Spleen (tissue), 7 donors: Measurements from ENCODE around the gene SLC8A1.

ENCODE experiments used
- POLR2A ChIP-seq, 3 donors: fragments of 450-650 bp; IDR thresholded peaks; one replicate each; pipeline ENCODE4 v1.5.1; 2017; ENCODE audit warnings: antibody characterized with exemption in 3 of 3, mild to moderate bottlenecking in 1 of 3
- POLR2AphosphoS5 ChIP-seq, 3 donors: sonication (generic); formaldehyde crosslinking; IDR thresholded peaks; one replicate each; pipeline ENCODE4 v1.5.1; 2017; ENCODE audit warnings: antibody characterized with exemption in 3 of 3
- TF ChIP-seq, protein P1 (sequence below), 11 experiments: fragments of 200-600 bp in 7 of 11; fragments of 450-650 bp in 4 of 11; sonication (generic) in 4 of 11; IDR thresholded peaks in 8 of 11; conservative IDR thresholded peaks in 3 of 11; 1 replicate in 7 of 11; 2 replicates in 4 of 11; pipeline versions ENCODE4 v1.4.0 to v1.8.0; 2016 to 2021; ENCODE audit warnings: antibody characterized with exemption in 11 of 11, inconsistent platforms in 4 of 11, mild to moderate bottlenecking in 1 of 11
- donor health status: DM: no; HTN: no; CAD: no; lungs with moderate emphysema.
- donor health status: DM: no; HTN: no; CAD: no.
- donor health status: DM: no; HTN: no; CAD: no.

DNA sequence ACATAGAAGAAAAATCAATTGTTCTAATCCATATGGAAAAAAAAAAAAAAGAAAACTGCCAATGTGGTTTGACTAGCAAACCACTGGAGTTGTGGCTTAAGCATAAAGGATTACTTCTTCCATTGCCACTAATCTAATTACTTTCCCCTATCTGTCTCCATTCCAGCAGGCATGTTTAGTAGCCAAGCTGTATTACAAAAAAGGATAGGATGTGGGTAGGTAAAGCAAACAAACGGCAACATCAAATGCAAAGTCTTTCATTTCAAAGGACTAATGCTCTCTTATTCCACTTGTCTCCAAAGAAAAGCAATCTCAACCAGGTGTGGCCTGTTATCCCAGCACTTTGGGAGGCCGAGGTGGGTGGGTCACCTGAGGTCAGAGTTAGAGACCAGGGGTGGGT is 36.5 kb downstream of the SLC8A1 start:
- TF ChIP-seq, protein P1, sequence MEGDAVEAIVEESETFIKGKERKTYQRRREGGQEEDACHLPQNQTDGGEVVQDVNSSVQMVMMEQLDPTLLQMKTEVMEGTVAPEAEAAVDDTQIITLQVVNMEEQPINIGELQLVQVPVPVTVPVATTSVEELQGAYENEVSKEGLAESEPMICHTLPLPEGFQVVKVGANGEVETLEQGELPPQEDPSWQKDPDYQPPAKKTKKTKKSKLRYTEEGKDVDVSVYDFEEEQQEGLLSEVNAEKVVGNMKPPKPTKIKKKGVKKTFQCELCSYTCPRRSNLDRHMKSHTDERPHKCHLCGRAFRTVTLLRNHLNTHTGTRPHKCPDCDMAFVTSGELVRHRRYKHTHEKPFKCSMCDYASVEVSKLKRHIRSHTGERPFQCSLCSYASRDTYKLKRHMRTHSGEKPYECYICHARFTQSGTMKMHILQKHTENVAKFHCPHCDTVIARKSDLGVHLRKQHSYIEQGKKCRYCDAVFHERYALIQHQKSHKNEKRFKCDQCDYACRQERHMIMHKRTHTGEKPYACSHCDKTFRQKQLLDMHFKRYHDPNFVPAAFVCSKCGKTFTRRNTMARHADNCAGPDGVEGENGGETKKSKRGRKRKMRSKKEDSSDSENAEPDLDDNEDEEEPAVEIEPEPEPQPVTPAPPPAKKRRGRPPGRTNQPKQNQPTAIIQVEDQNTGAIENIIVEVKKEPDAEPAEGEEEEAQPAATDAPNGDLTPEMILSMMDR (IDR thresholded peaks at IDR 0.05 in 8 of 11, conservative IDR thresholded peaks at IDR 0.05 in 3 of 11), result no peak
- TF ChIP-seq POLR2A (IDR thresholded peaks at IDR 0.05) (no peak), POLR2AphosphoS5 (IDR thresholded peaks at IDR 0.05) (no peak)
